Parathyroid adenoma (tissue), 2 donors: ENCODE results near the gene UBE2E2.

Experiments
- H2AFZ ChIP-seq: fragments of 300-600 bp; sonication (generic); one replicate; pipeline ENCODE4 v1.7.0; 2017; ENCODE audit warnings: antibody characterized with exemption, mild to moderate bottlenecking
- H3K27ac ChIP-seq: fragments of 300-600 bp; sonication (generic); one replicate; pipeline ENCODE4 v1.7.0; 2017
- H3K27me3 ChIP-seq: fragments of 300-600 bp; sonication (generic); one replicate; pipeline ENCODE4 v1.7.0; 2017; ENCODE audit warnings: low read length; ENCODE audit not compliant: control insufficient read depth, insufficient read depth
- H3K36me3 ChIP-seq: fragments of 300-600 bp; sonication (generic); one replicate; pipeline ENCODE4 v1.7.0; 2017; ENCODE audit warnings: low read length; ENCODE audit not compliant: control insufficient read depth, insufficient read depth
- H3K4me1 ChIP-seq: fragments of 300-600 bp; sonication (generic); one replicate; pipeline ENCODE4 v1.7.0; 2017; ENCODE audit warnings: control low read depth
- H3K4me2 ChIP-seq: fragments of 300-600 bp; sonication (generic); one replicate; pipeline ENCODE4 v1.7.0; 2017; ENCODE audit warnings: low read length
- H3K4me3 ChIP-seq: fragments of 300-600 bp; sonication (generic); one replicate; pipeline ENCODE4 v1.7.0; 2017; ENCODE audit warnings: low read depth, low read length
- H3K79me2 ChIP-seq: fragments of 300-600 bp; sonication (generic); one replicate; pipeline ENCODE4 v1.7.0; 2017; ENCODE audit warnings: control low read depth
- H3K9ac ChIP-seq: fragments of 300-600 bp; sonication (generic); one replicate; pipeline ENCODE4 v1.7.0; 2017; ENCODE audit warnings: mild to moderate bottlenecking
- H3K9me3 ChIP-seq: fragments of 300-600 bp; sonication (generic); one replicate; pipeline ENCODE4 v1.7.0; 2017; ENCODE audit warnings: low read length; ENCODE audit not compliant: control insufficient read depth
- TF ChIP-seq, protein P1 (sequence below): fragments of 300-600 bp; sonication (generic); IDR thresholded peaks from one replicate; pipeline ENCODE4 v1.7.0; 2017; ENCODE audit warnings: antibody characterized with exemption, mild to moderate bottlenecking
- donor health status: primary hyperparathyroidism.

Gene UBE2E2

DNA sequence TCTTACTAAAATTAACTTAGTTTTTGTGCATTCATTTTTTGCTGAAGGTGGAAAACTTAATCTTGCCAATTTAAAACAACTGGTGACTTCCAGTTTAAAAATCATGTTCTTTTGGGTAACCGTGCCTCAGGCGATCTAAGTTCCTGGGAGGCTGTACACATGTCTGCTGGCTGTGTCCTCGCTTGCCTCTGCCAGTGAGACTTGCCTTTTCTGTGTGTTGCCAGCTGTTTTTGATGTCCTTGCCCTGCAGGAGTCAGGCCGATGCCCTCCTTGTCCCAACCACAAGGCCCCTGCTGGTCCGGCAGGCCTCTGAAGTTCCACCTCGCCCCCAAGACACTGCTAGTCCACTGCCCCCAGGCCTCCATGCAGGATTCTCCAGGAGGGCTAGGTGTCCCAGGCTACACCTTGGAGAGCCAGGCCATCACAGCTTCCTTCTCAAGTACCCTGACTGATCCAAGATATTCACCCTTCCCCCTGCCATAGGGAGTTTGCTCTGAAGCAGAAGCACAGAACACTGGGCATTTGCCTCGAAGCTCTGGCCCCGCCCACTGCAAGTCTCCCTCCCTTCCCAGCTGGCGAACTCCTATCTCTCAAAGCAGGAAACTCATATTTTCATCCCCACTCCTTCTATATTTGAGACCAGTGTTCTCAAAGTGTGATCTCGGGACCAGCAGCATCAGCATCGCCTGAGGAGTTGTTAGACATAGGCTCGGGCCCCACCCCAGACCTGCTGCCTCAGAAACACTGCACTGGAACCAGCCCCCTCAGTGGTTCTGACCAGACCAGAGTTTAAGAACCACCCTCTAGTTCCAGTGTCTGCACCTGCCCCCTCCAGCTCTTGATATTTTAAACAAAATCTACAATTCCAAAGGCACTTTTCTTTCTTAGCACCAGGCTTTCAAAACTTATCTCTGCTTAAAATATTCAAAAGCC is 416.8 kb downstream of the UBE2E2 start:
- H3K79me2 ChIP-seq, result no peaks in the 10 kb centered on the region
- no peaks in the 10 kb centered on the region for H3K4me1 ChIP-seq
- H3K9ac ChIP-seq, result no peak overlapping the region
- no peaks in the 10 kb centered on the region for H3K9me3 ChIP-seq
- H2AFZ ChIP-seq, result no peak overlapping the region
- H3K27me3 ChIP-seq, result no peaks in the 10 kb centered on the region
- TF ChIP-seq, protein P1, sequence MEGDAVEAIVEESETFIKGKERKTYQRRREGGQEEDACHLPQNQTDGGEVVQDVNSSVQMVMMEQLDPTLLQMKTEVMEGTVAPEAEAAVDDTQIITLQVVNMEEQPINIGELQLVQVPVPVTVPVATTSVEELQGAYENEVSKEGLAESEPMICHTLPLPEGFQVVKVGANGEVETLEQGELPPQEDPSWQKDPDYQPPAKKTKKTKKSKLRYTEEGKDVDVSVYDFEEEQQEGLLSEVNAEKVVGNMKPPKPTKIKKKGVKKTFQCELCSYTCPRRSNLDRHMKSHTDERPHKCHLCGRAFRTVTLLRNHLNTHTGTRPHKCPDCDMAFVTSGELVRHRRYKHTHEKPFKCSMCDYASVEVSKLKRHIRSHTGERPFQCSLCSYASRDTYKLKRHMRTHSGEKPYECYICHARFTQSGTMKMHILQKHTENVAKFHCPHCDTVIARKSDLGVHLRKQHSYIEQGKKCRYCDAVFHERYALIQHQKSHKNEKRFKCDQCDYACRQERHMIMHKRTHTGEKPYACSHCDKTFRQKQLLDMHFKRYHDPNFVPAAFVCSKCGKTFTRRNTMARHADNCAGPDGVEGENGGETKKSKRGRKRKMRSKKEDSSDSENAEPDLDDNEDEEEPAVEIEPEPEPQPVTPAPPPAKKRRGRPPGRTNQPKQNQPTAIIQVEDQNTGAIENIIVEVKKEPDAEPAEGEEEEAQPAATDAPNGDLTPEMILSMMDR, result no peak
- no peaks in the 10 kb centered on the region for H3K36me3 ChIP-seq
- H3K4me2 ChIP-seq, result no peak overlapping the region
- H3K4me3 ChIP-seq, result no peak overlapping the region
- no peak overlapping the region for H3K27ac ChIP-seq

DNA sequence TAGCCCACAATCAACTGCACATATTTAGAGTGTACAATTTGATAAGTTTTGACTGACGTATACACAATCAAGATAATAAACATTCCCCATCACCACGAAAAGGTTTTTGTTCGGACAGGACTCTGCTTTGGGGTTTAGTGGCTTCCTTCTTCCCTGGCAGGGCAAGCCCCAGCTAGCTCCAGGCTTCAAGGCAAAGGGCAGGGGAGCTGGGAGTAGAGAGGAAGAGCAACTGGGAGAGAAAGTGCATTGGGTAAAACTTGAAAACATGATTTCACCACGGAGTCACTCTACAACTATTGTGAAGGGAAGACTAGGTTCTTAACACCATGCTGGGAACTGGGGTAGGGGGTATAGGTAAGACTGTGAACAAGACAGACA is 417.5 kb downstream of the UBE2E2 start:
- TF ChIP-seq, protein P1, result no peak
- Histone ChIP-seq H3K4me1 (no peaks in the 10 kb centered on the region), H2AFZ (no peak overlapping the region), H3K9ac (no peak overlapping the region), H3K36me3 (no peaks in the 10 kb centered on the region), H3K4me2 (no peak overlapping the region), H3K9me3 (no peaks in the 10 kb centered on the region), H3K4me3 (no peak overlapping the region), H3K79me2 (no peaks in the 10 kb centered on the region), H3K27ac (no peak overlapping the region), H3K27me3 (no peaks in the 10 kb centered on the region)

DNA sequence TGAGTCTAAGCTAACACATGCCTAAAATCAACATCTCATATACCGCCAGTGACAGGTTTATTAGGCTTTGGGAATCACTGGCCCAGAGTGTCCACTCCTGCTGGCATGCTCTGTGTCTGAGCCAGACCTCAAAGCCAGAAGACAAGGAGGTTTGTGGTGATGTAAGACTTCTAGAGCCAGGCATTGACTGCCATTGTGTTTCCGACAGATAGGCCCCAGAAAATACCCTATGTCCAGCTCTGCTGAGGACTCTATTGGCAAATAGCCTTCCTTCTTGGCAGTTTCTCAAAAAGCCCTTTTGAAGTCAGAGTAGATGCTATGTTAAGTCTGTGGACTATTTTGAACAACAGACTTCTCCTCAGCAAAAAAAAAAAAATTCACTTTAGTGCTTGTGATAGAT is 420.7 kb downstream of the UBE2E2 start:
- Histone ChIP-seq H3K9ac (no peak overlapping the region), H3K79me2 (no peaks in the 10 kb centered on the region), H3K27me3 (no peaks in the 10 kb centered on the region), H3K36me3 (no peaks in the 10 kb centered on the region), H3K4me3 (no peak overlapping the region), H3K27ac (no peak overlapping the region), H3K9me3 (no peaks in the 10 kb centered on the region), H3K4me1 (no peaks in the 10 kb centered on the region), H3K4me2 (no peak overlapping the region), H2AFZ (no peak overlapping the region)
- TF ChIP-seq, protein P1, result no peak

DNA sequence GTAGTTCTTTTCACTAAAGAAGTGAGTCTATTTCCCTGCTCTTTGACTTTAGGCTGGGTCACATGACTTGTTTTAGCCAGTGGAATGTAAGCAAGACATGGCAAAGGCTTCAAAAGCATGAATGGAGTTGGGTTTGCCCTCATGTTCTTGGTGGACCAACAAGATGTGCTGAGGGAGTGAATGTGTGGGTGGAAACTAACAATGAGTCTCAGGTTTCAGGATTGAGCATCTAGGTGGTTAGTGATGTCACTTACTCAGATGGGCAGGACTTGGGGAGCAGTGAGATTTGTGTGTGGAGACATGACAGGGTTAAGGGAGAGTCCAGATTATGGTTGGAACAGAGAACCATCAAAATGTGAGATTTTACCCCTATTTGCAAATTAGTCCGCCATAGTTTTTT is 421.2 kb downstream of the UBE2E2 start:
- H3K36me3 ChIP-seq, result no peaks in the 10 kb centered on the region
- TF ChIP-seq, protein P1, result no peak

DNA sequence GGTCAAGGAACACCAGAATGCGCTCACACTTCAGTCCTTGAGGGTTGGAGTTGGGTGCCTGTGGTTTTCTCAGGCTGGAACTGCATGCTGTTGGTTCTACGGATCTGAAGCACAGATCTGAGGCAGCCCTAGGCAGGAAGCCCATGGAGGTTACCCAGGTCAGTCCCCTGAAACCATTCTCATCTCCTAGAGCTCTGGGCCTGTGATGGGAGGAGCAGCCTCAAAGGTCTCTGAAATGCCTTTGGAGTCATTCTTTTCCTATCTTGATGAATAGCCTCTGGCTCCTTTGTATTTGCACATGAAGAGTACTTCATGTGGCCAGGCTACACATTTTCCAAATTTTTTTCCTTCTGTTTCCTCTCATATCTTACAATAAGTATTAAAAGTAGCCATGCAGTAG is 423.3 kb downstream of the UBE2E2 start:
- H3K4me3 ChIP-seq, result no peak overlapping the region
- no peak overlapping the region for H2AFZ ChIP-seq
- no peaks in the 10 kb centered on the region for H3K27me3 ChIP-seq
- H3K36me3 ChIP-seq, result no peaks in the 10 kb centered on the region
- H3K4me2 ChIP-seq, result no peak overlapping the region
- TF ChIP-seq, protein P1, result no peak
- H3K4me1 ChIP-seq, result no peaks in the 10 kb centered on the region
- no peak overlapping the region for H3K9ac ChIP-seq
- no peak overlapping the region for H3K27ac ChIP-seq
- H3K79me2 ChIP-seq, result no peaks in the 10 kb centered on the region
- H3K9me3 ChIP-seq, result no peaks in the 10 kb centered on the region

More for the DNA sequence above, 421.2 kb downstream of the UBE2E2 start:
- no peak overlapping the region for H2AFZ ChIP-seq
- H3K4me2 ChIP-seq, result no peak overlapping the region
- no peak overlapping the region for H3K9ac ChIP-seq
- no peaks in the 10 kb centered on the region for H3K4me1 ChIP-seq
- no peak overlapping the region for H3K27ac ChIP-seq
- no peaks in the 10 kb centered on the region for H3K9me3 ChIP-seq
- H3K27me3 ChIP-seq, result no peaks in the 10 kb centered on the region
- no peaks in the 10 kb centered on the region for H3K79me2 ChIP-seq
- no peak overlapping the region for H3K4me3 ChIP-seq
